ENCODE measurements around the gene DUSP23. TPM values are rescaled to one million over a fixed set of nuclear protein-coding genes. Genes with fewer than 3 reads are reported as not detected.
A peak's percentile ranks its signal among the peaks of the same experiment; 100 is the strongest.

DUSP23 gene
- total RNA-seq, 1 experiment from 2014 or later, result 35.8 TPM

DNA sequence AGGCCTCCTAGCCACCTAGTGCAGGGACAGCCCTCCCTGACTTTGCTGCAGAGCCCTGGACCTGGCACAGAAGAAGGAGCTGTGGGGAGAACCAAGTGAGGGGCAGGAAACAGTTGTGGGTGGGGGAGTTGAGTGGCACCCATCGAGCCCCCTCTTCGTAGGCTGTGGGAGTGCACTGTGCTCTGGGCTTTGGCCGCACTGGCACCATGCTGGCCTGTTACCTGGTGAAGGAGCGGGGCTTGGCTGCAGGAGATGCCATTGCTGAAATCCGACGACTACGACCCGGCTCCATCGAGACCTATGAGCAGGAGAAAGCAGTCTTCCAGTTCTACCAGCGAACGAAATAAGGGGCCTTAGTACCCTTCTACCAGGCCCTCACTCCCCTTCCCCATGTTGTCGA is 1.2 kb downstream of the DUSP23 start:
- Histone ChIP-seq H3K9ac (ENCODE audit: low read length) (no peak overlapping the region), H3K27me3 (ENCODE audit: insufficient read depth, low read length) (no peaks in the 10 kb centered on the region), H3K4me1 (ENCODE audit: control insufficient read depth in 1 of 2, insufficient read depth in 2 of 2, low read length in 2 of 2) (peaks cover 3 to 21% of the 10 kb centered on the region in 2 experiments; a peak in 2 of 4 replicates), H3K9me3 (ENCODE audit: control insufficient read depth in 1 of 2, insufficient read depth in 1 of 2, low read depth in 1 of 2, low read length in 2 of 2) (no peaks in the 10 kb centered on the region), H3K9me2 (ENCODE audit: insufficient read depth) (no peaks in the 10 kb centered on the region), H3K4me2 (ENCODE audit: low read length) (peak overlapping the region; percentile 74), H4K20me1 (ENCODE audit: insufficient read depth) (no peaks in the 10 kb centered on the region), H3K79me2 (ENCODE audit: insufficient read depth, low read length) (no peaks in the 10 kb centered on the region), H3K4me3 (replicated peaks in 1 of 2; ENCODE audit: low read depth in 1 of 2, low read length in 2 of 2) (peak overlapping the region; percentile 55 to 60; a peak in 3 of 4 replicates), H2AFZ (ENCODE audit: low read depth, low read length, poor library complexity, severe bottlenecking) (no peak overlapping the region), H3K27ac (ENCODE audit: low read depth, low read length) (no peak overlapping the region), H3K36me3 (ENCODE audit: control insufficient read depth in 1 of 2, insufficient read depth in 2 of 2, low read length in 2 of 2) (no peaks in the 10 kb centered on the region)
- ChIA-PET RAD21 (ENCODE audit: low non-redundant PET in 1 of 2, low total read pairs in 2 of 2, uncharacterized antibody in 2 of 2, unreplicated experiment in 2 of 2) (interaction anchor here in 1 of 2 experiments (1.8 kb wide), 1 partner anchor 108 kb away, joined by 15 read pairs; no protein-coding TSS in a partner anchor), CTCF (interaction anchor here (1.9 to 3.2 kb wide), 3 partner anchors 8 to 109 kb away, joined by 10 to 44 read pairs (median 33); no protein-coding TSS in a partner anchor), POLR2A (no interaction called here)
- ATAC-seq (no peak), DNase-seq (ENCODE audit: low read depth, low spot score) (no peak)
- intact Hi-C loops (cut with micrococcal nuclease), result loop anchor here (2.0 kb wide), 1 partner anchor 225 kb away; no protein-coding TSS in a partner anchor
- no peak for TF ChIP-seq YY1 (IDR thresholded peaks at IDR 0.05; ENCODE audit: extremely low read depth, insufficient replicate concordance, low read depth, low read length)
- TF ChIP-seq EZH2 (IDR thresholded peaks at IDR 0.05), result no peak
- TF ChIP-seq, protein P1, sequence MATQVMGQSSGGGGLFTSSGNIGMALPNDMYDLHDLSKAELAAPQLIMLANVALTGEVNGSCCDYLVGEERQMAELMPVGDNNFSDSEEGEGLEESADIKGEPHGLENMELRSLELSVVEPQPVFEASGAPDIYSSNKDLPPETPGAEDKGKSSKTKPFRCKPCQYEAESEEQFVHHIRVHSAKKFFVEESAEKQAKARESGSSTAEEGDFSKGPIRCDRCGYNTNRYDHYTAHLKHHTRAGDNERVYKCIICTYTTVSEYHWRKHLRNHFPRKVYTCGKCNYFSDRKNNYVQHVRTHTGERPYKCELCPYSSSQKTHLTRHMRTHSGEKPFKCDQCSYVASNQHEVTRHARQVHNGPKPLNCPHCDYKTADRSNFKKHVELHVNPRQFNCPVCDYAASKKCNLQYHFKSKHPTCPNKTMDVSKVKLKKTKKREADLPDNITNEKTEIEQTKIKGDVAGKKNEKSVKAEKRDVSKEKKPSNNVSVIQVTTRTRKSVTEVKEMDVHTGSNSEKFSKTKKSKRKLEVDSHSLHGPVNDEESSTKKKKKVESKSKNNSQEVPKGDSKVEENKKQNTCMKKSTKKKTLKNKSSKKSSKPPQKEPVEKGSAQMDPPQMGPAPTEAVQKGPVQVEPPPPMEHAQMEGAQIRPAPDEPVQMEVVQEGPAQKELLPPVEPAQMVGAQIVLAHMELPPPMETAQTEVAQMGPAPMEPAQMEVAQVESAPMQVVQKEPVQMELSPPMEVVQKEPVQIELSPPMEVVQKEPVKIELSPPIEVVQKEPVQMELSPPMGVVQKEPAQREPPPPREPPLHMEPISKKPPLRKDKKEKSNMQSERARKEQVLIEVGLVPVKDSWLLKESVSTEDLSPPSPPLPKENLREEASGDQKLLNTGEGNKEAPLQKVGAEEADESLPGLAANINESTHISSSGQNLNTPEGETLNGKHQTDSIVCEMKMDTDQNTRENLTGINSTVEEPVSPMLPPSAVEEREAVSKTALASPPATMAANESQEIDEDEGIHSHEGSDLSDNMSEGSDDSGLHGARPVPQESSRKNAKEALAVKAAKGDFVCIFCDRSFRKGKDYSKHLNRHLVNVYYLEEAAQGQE (IDR thresholded peaks at IDR 0.05; ENCODE audit: low read depth), result no peak
- TF ChIP-seq SP1 (IDR thresholded peaks at IDR 0.05; ENCODE audit: low read depth), result no peak
- no peak for TF ChIP-seq TCF7L2 (IDR thresholded peaks at IDR 0.05; ENCODE audit: borderline replicate concordance, extremely low read depth, insufficient read depth, insufficient read length)
- no peak for TF ChIP-seq POLR2AphosphoS5 (IDR thresholded peaks at IDR 0.05; ENCODE audit: low read depth, low read length)
- no peak for TF ChIP-seq CBX3 (IDR thresholded peaks at IDR 0.05; ENCODE audit: low read depth)
- BruUV-seq (replicated peaks), result no TSS peak
